ENCODE data around the gene SLC6A6.

GRCh38 chr3:14401692-14402303 lies 608 bp upstream of the SLC6A6 start:
- TF ChIP-seq EZH2 (IDR thresholded peaks at IDR 0.05; ENCODE audit: borderline replicate concordance, low read length), result no peak
- no peak; the same call in 1 of the 2 replicates for TF ChIP-seq CTCF (IDR thresholded peaks at IDR 0.05; ENCODE audit: low read length)

Measured in OCI-LY1 (cell line).